D721Med (cell line): Measurements from ENCODE around the gene COL4A2.

Experiments used
- DNase-seq: peaks from one replicate; pipeline ENCODE4 v3.0.0; 2011; ENCODE audit warnings: low spot score; ENCODE audit not compliant: insufficient read length
- FAIRE-seq: peaks from 2 replicates; lab custom pipeline; 2011; peaks lifted over from hg19 to GRCh38; lab: Jason Lieb, UNC
- CTCF ChIP-seq: IDR thresholded peaks from 2 replicates; pipeline ENCODE4 v1.5.1; 2012; ENCODE audit warnings: mild to moderate bottlenecking, control low read depth; ENCODE audit not compliant: insufficient read depth; ENCODE audit errors: missing control alignments

COL4A2 gene

GRCh38 chr13:110454956-110455355 lies 147.9 kb downstream of the COL4A2 start:
- FAIRE-seq (no peak), DNase-seq (no peak)
- TF ChIP-seq CTCF: no peak

GRCh38 chr13:110455444-110455843 lies 148.4 kb downstream of the COL4A2 start:
- FAIRE-seq: no peak
- TF ChIP-seq CTCF: no peak
- DNase-seq: no peak

- peak; percentile 83 for TF ChIP-seq CTCF
- DNase-seq: peak; percentile 70
- no peak for FAIRE-seq
These were observed 148.9 kb downstream of the COL4A2 start for GRCh38 chr13:110455941-110456340.

- DNase-seq (no peak), FAIRE-seq (no peak)
- TF ChIP-seq CTCF: no peak
These were observed 149.5 kb downstream of the COL4A2 start for GRCh38 chr13:110456550-110456949.

- no peak for DNase-seq
- FAIRE-seq: no peak
- no peak for TF ChIP-seq CTCF
These were observed 150.3 kb downstream of the COL4A2 start for GRCh38 chr13:110457361-110457760.

- no peak for FAIRE-seq
- no peak for TF ChIP-seq CTCF
These were observed 150.9 kb downstream of the COL4A2 start for GRCh38 chr13:110458017-110458416.

GRCh38 chr13:110458594-110459365 lies 151.7 kb downstream of the COL4A2 start:
- TF ChIP-seq CTCF: no peak
- FAIRE-seq (no peak), DNase-seq (no peak)

More at GRCh38 chr13:110458017-110458416, 150.9 kb downstream of the COL4A2 start:
- DNase-seq: no peak
